Measurements from ENCODE around the gene UBQLNL.

The UBQLNL gene

DNA sequence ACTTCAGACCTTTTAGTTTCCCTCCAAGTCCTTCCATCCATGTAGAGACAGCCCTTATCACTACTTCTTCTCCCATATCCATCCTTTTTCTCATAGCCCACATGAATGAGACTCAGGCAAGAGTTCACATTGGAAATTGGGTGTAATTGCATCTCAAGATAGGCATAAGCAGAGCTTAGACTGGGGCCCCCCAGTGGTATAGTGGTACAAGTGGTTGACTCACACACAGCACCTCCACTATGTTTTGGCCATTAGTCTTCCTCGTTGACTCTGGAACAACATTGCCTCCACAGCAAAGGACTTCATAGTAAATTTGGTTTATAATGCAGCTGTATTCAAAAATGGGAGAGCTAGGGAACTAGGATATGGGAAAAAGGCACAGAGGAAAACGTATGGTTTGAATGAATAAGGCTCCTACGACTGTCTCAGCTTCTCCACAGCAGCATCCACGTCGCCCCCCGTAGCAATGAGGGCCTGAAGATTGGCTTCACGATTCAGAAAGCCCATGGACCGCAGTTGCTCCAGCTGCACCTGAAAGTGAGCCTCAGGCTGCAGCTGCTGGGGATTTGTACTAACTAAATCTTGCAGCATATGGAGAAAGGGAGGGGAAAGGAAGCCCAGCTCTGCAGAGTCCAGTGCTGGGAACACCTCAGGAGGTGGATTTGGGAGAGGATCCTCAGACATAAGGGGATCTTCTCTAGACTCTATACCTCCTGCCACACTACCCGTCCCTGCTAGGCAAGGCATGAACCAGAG is 9.1 kb downstream of the UBQLNL start:
- no peak for DNase-seq (ENCODE audit: low read depth)

GRCh38 chr11:5505363-5506048 is 11.0 kb downstream of the UBQLNL start:
- no peak for DNase-seq (ENCODE audit: low read depth)

DNA sequence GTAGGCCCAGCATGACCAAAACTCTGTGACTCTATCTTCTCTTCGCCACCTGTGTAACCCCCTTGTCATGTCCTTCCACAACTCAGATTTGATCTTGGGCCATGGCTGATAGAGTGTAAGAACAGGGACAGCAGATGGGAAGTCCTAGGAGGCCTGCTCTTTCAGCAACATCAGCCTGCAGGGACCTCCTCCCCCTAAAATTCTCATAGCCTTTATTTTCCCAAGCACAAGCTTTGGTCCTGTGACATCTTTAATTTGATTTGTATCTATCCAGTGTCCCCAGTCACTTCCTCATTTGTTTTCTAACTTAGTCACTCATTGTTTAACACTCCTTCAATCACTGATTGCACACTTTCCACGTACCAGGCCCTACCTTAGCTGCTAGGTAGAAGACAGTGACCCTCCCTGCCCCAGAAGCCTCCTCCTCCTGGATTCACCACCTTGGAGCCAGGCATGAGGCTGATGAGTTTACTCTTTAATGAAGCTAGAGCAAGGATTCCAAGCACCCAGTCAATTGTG is 12.0 kb downstream of the UBQLNL start:
- no peak for DNase-seq (ENCODE audit: low read depth)

GRCh38 chr11:5500393-5500801 is 16.1 kb downstream of the UBQLNL start:
- no peak for DNase-seq (ENCODE audit: low read depth)

DNA sequence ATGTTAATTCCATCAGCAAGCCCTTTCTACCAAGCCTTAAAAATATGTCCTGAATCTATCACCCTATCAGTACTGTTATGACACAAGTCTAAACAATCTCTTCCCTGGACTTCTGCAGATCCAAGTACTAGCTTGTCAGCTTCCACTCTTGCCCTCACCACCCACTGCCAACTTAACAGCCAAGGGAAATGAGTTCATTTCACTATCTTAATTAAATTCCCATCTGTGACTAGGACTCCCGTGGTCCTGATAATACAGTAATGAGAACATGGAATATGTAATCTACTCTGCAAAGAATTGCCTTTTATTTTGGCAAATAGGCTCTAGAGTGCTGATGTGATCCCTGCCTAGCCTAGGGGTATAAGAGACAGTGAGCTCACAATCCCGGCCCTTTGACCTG is 16.8 kb downstream of the UBQLNL start:
- DNase-seq (ENCODE audit: low read depth): no peak

DNA sequence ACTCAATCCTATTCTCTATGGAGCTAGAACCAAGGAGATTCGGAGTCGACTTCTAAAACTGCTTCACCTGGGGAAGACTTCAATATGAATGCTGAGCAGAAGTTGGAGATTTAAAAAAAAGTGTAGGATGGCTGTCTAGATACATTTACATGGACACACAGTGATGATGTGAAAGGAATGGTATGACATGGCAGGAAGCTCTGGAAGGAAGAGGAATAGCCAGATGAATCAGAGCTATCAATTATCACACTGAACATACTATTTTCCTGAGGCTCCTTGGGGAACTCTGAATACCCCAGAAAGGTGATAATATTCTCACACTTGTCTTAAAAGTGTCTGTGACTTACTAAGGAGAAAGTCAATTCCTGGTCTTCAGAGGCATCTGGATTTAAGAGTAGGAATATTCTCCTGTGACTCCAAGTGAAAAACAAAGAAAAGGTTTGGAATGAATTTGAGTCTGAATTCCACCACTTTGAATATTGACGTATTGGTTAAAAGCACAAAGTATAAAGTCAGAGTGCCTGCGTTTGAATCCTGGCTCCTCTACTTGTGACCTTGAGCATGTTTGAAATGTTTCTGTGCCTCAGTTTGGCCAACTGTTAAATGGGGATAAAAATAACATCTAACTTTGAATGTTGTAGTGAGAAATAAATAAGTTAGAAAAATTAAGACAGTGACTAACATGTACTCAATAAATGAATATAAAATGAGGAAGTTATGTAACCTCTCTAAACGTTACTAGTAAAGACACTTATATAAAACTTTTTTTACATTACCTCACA is 26.7 kb downstream of the UBQLNL start:
- DNase-seq (ENCODE audit: low read depth): no peak

- no peak for DNase-seq (ENCODE audit: low read depth)
Measured at GRCh38 chr11:5488798-5489399, 27.6 kb downstream of the UBQLNL start.

DNA sequence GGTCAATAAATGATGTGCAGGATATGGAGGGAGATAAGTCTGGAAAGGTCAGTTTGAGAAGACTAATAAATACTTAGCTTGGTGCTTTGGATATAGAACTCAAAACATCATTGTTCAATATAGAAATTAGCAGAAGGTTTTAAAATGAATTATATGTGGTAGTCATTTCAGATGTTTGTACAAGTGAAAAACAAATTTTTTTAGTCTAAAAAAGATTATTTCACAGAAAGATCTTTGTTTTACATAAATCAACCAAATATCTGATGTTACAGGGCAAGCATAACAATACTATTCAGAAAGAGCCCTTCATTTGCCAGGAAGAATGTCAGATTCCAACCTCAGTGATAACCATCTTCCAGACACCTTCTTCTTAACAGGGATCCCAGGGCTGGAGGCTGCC is 28.1 kb downstream of the UBQLNL start, which contains the start of gene OR52D1:
TSS of gene OR52D1 (plus strand) at position 301 of the 400 bp plus-strand sequence. CDS start at position 323, 22 bp downstream.
- DNase-seq (ENCODE audit: low read depth): no peak

DNA sequence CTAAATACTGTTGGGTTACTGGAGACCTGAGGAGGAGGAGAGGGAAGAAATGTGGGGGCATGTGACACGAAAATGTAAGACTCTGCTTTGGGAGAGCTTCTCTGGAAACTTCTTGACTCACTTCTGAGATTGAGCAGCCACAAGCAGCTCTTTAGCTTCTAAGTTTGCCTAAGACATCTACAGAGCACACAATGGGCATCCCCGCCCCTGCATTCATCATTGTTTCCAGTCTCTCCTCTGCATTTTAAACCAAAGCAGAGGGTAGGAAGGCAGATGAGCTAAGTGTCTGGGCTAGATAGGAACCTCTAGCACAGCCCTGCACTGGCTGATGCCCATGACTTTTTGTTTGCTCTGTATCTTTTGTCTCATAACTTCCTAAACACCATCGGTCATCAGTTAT is 30.1 kb downstream of the UBQLNL start:
- peak; percentile 1 for DNase-seq (ENCODE audit: low read depth)

DNA sequence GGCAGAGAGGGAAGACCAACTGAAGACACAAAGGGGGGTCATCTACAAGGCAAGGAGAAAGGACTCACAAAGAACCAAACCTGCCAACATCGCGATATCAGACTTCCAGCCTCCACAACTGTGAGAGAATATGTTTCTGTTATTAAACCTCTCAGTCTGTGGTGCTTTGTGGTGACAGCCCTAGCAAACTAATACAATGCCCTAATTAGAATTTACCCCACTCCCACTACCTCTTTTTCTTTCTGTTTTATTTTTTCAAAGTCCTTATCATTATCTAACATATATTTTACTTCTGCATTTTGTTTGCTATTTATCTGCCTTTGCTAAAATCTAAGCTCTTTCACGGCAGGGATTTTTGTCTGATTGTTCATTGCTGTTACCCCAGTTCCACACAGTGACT is 30.5 kb downstream of the UBQLNL start:
- DNase-seq (ENCODE audit: low read depth): no peak

DNA sequence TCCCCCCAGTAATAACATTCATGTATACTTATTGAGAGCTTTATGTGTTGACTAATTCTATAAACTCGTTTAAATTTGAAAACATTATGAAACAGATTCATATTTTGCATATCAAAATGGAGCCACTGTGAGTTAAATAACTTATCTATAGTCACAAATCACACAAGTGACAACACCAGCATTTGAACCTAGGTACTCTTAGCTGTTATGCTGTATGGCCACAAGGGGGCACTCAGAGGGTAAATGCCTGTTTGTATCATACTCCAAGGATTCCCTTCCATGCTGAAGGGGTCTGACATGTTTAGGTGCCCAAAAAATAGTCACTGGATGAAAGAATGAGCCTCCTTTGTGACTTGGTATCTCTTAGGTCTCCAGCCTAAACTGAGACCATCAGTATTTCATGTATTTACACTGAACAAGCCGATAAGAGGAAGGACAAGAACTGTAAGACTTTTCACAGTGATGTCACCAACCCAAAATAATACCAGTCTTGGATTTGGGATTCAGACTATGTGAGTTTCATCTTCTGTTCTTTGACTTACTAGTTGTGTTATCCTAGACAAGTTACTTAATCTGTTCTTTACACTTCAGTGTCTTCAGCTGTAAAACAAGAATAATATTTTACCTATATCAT is 40.2 kb downstream of the UBQLNL start:
- peak; percentile 43 for DNase-seq (ENCODE audit: low read depth)

- no peak for DNase-seq (ENCODE audit: low read depth)
Measured at GRCh38 chr11:5473921-5474320, 42.6 kb downstream of the UBQLNL start.

DNA sequence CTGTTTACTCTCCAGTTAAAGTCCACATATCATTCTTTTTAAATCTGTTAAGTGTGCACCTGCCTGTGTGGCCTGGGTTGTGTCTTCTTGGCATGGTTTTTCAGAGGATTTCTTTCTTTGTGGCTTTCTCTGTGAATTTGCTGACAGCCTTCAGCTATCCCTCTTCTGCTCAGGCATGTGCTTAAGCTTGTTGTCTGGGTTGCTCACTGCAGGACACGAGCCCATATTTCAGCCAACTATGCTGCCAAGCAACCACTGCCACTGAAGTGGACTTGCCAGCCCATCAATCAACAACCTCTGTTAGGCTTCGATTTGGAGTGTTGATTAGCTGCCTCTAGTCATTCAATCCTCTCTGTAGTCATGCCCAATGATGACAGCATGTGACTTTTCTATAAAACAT is 49.0 kb downstream of the UBQLNL start:
- DNase-seq (ENCODE audit: low read depth): no peak
